22Rv1 (cell line): ENCODE data around the gene PCSK6.

Source experiments
- H3K27ac ChIP-seq: fragments of 450-650 bp; 2 replicates; pipeline ENCODE4 v1.5.1; 2017
- ZFX ChIP-seq: fragments of 450-650 bp; IDR thresholded peaks from 2 replicates; pipeline ENCODE4 v1.6.1; 2017; ENCODE audit warnings: antibody characterized with exemption, borderline replicate concordance
- TF ChIP-seq, protein P1 (sequence below): fragments of 450-650 bp; IDR thresholded peaks from 2 replicates; pipeline ENCODE4 v1.5.1; 2017; ENCODE audit warnings: mild to moderate bottlenecking

Gene PCSK6

DNA sequence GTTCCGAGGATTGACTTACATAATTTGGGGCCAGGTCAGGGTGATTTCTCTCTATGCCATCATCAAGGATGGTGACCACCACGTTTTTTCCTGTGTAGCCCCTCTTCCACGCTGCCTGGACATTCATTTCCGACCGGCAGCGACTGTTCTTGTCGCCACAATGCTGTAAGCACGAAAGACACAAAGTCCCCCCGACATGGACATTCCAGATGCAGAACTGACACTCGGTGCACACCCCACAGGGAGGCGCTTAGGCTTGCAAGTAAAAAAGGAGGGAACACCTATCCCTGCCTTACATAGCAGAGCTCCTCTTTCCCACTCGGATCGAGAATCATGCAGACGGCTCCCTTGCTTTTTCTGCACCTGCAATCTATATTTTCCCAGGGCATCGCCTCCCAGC lies 58.2 kb downstream of the PCSK6 start:
- TF ChIP-seq, protein P1, sequence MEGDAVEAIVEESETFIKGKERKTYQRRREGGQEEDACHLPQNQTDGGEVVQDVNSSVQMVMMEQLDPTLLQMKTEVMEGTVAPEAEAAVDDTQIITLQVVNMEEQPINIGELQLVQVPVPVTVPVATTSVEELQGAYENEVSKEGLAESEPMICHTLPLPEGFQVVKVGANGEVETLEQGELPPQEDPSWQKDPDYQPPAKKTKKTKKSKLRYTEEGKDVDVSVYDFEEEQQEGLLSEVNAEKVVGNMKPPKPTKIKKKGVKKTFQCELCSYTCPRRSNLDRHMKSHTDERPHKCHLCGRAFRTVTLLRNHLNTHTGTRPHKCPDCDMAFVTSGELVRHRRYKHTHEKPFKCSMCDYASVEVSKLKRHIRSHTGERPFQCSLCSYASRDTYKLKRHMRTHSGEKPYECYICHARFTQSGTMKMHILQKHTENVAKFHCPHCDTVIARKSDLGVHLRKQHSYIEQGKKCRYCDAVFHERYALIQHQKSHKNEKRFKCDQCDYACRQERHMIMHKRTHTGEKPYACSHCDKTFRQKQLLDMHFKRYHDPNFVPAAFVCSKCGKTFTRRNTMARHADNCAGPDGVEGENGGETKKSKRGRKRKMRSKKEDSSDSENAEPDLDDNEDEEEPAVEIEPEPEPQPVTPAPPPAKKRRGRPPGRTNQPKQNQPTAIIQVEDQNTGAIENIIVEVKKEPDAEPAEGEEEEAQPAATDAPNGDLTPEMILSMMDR = no peak
- TF ChIP-seq ZFX = no peak
- no peak overlapping the region for H3K27ac ChIP-seq

DNA sequence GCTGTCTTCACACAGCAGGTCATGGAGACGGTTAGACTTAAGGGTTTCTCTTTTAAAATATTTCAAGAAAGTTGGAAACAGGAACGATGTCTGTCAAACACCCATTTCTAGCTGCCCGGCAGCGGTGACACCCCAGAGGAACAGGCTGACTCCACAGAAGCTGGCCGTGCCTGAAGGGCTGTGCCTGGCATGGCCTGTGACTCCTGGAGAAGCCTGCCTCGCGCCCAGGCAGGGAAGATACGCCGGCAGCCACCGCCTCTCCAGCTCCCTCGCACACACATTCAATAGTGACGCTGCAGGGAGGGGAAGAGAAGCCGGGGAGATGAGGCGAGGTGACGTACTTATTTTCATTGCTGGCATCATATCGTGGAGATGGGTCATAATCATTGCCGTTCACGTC lies 59.9 kb downstream of the PCSK6 start:
- H3K27ac ChIP-seq = no peak overlapping the region
- TF ChIP-seq, protein P1 = no peak
- no peak for TF ChIP-seq ZFX

DNA sequence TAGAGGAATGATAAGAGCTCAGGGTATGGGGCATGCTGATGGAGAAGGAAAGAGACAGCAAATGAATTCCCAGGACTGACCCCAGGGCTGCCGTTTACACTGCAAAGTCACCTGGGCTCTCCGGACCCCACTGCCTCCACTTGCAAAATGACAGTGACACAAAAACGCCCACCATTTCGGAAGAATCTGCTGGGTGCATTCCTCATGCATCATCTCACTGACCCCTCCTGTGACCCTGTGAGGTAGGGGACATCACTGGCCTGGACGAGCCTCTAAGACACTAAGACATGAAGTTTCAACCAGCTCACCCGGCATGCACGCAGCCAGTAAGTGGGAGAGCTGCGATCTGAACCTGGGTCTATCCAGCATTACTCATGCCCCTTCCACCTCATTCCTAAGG lies 60.3 kb downstream of the PCSK6 start:
- TF ChIP-seq, protein P1 = no peak
- no peak for TF ChIP-seq ZFX
- no peak overlapping the region for H3K27ac ChIP-seq

DNA sequence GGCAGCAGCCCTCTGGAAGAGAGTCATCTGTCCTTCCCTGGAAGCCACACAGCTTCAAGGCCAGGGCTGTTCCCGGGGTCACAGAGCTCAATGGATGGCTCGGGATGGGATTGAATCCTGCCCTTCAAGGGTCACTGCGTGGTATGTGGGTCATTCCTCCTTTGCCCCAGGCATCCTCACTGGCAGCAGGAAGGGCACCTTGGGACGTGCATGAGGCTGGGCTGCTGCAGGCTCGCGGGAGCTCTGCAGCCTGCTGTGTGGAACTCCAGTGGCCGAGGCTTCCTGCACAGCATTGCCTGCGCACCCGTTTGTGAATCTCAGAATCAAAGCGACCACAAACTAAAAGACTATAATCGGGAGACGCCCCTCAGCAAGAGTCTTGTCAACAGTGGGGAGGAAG lies 60.7 kb downstream of the PCSK6 start:
- TF ChIP-seq, protein P1 = no peak
- TF ChIP-seq ZFX = no peak
- H3K27ac ChIP-seq = no peak overlapping the region

DNA sequence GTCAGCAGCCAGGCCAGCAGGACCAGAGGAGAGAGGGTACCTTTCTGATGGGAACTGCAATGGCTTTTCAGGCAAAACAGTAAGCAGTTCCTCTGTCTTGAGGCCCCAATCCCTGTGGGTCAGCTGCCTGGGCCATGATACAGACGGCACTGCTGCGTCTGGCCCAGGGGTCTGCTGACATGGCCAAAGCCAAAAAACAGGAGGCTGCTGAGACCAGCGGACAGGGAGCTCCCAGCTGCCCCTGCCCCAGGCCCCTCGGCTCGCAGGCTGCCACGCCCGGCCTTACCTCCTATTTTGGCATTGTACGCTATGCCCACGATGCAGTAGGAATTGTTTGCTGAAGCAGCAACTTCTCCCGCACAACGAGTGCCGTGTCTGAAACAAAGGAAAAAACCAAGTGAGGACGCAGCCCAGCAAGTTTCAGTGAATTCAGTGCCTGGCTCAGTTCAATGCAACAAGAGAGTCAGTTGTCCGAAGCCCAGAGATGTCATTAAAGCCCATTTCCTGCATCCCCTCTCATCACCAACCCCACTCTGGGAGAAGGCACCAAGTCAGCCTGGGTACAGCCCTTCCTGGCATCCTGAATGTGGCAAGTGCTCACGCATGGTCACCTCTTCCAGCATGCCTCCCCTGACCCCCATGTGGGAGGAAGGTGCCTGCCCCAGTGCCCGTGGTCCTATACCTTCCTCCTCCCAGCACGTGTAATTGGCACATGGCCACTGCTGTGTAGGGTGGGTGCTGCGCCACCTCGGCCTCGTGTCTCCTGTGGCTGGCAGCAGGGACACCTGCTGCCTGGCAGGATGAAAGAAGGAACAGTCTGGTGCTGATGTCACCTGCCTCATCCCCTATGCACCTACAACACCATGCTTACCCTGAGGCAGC lies 61.7 kb downstream of the PCSK6 start:
- TF ChIP-seq, protein P1 = no peak
- TF ChIP-seq ZFX = no peak

DNA sequence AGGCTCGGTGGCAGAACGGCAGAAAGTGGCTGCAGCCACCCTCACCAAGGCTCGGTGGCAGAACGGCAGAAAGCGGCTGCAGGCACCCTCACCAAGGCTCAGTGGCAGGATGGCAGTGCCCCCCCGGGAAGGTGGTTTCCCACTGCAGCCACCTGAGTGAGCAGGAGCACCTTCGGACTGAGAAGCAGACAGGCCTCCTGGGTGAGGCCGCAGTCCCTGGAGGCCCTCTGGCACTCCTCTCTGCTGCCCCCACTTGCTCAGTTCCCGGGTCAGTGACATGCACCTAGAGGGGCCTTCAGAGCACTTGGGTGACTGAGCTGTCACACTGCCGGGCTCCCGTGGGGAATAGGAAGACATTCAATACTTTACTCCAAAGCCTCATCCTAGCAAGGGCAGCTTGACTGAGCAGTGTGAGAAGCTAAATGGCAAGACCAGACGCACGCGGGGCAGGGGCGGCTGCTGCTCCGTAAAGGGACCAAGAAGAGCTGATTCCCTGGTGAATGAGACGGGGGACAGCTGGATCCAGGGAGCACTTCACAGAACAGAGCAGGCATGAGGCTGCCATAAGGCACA lies 62.7 kb downstream of the PCSK6 start:
- H3K27ac ChIP-seq = no peak overlapping the region
- TF ChIP-seq, protein P1 = no peak
- TF ChIP-seq ZFX = no peak

More for the DNA sequence above, 61.7 kb downstream of the PCSK6 start:
- no peak overlapping the region for H3K27ac ChIP-seq

DNA sequence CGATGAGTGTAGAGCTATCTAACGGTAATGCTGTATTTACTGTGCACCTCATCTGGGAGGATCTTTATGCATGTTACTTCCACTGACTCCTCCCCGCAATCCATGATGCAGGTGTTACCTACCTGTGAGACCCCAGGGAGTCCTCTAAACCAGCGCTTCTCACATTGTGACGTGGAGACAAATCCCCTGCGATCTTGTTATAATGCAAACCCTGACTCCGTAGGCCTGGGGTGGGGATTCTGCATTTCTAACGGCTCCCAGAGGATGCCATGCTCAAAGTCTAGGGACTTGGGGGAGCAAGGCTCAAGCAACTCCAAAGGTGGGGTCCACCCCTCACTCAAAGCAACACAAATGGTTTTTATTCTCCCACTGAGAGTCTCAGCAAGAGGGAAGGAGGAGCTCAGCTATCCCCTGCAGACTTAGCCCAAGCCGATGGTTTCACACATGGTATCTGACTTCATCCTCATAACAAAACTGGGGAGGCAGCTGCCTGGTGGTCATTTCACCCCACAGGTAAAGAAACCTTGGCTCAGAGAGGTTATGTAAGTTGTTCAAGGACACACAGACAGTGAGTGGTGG lies 63.6 kb downstream of the PCSK6 start:
- H3K27ac ChIP-seq = no peak overlapping the region
- TF ChIP-seq, protein P1 = no peak
- TF ChIP-seq ZFX = no peak
